Measurements from ENCODE around the gene ZNF410. TPM values are rescaled to one million over a fixed set of nuclear protein-coding genes. Genes with fewer than 3 reads are reported as not detected.

The ZNF410 gene
- total and polyA plus RNA-seq, 2 of the 13 experiments (the other 11 are each of a cell fraction or from before 2014, with no cell fraction given): 19.2 to 44.3 TPM

GRCh38 chr14:73886449-73887317 is at the start of gene ZNF410 (continued):
- TF ChIP-seq GZF1 (CRISPR knock-in tag; IDR thresholded peaks at IDR 0.05) (0 out of 2 replicates have a peak, but pooled peaks have one; percentile 74), RFX3 (CRISPR knock-in tag; IDR thresholded peaks at IDR 0.05) (no peak), PITX1 (CRISPR knock-in tag; IDR thresholded peaks at IDR 0.05) (peak; percentile 60), TERF1 (CRISPR knock-in tag; IDR thresholded peaks at IDR 0.05) (0 out of 2 replicates have a peak, but pooled peaks have one; percentile 68), ZNF616 (CRISPR knock-in tag; IDR thresholded peaks at IDR 0.05; ENCODE audit: low read depth) (peak; percentile 49; the same call in 1 of the 2 replicates), ELK4 (CRISPR knock-in tag; IDR thresholded peaks at IDR 0.05; ENCODE audit: borderline replicate concordance) (no peak), RARA (CRISPR knock-in tag; IDR thresholded peaks at IDR 0.05) (peak; percentile 46; the same call in 1 of the 2 replicates), POLR2AphosphoS2 (IDR thresholded peaks at IDR 0.05; ENCODE audit: low read depth, low read length) (peak; percentile 45; the same call in 1 of the 2 replicates), BORCS8-MEF2B (CRISPR knock-in tag; IDR thresholded peaks at IDR 0.05) (no peak; the same call in 1 of the 2 replicates), PRMT3 (CRISPR knock-in tag; IDR thresholded peaks at IDR 0.05; ENCODE audit: borderline replicate concordance, low read depth) (no peak), IKZF4 (CRISPR knock-in tag; IDR thresholded peaks at IDR 0.05; ENCODE audit: borderline replicate concordance, low read depth, not compliant biosample characterization) (peak; percentile 65), FOXA1 (IDR thresholded peaks at IDR 0.05) (no peak), FOXA1 (CRISPR knock-in tag; IDR thresholded peaks at IDR 0.05) (peak; percentile 33; the same call in 1 of the 2 replicates), UBTF (CRISPR knock-in tag; IDR thresholded peaks at IDR 0.05) (peak; percentile 98), ZNF18 (CRISPR knock-in tag; IDR thresholded peaks at IDR 0.05; ENCODE audit: insufficient replicate concordance) (no peak), ZNF546 (CRISPR knock-in tag; conservative IDR thresholded peaks at IDR 0.05) (peak; percentile 55; the same call in 1 of the 2 replicates)

All from HepG2 (cell line).